H1 (cell line): Measurements from ENCODE around the gene USP43. TPM values are rescaled to one million over a fixed set of nuclear protein-coding genes. Genes with fewer than 3 reads are reported as not detected.
A peak's percentile ranks its signal among the peaks of the same experiment; 100 is the strongest.

Experiments used
- CBX8 ChIP-seq: fragments of 300-800, 300-1000 bp; sonication (generic); IDR thresholded peaks from 2 replicates; pipeline ENCODE4 v1.7.1; 2016; ENCODE audit warnings: low read depth, low read length, borderline replicate concordance
- CEBPB ChIP-seq: IDR thresholded peaks from 2 replicates; pipeline ENCODE4 v1.6.1; 2012; ENCODE audit warnings: low read depth, low read length
- CHD2 ChIP-seq: IDR thresholded peaks from 2 replicates; pipeline ENCODE4 v1.6.1; 2012; ENCODE audit warnings: low read length, improper control_type of control experiment
- CTBP2 ChIP-seq: IDR thresholded peaks from 2 replicates; pipeline ENCODE4 v1.7.0; 2011; ENCODE audit warnings: borderline replicate concordance, mild to moderate bottlenecking, moderate library complexity, mixed read lengths, low read length; ENCODE audit not compliant: insufficient read depth, insufficient read length
- GTF2F1 ChIP-seq: IDR thresholded peaks from 2 replicates; pipeline ENCODE4 v1.6.1; 2012; ENCODE audit warnings: low read depth, low read length, improper control_type of control experiment, borderline replicate concordance
- HDAC2 ChIP-seq, 2 experiments: fragments of 300-600 bp in 1 of 2; sonication (generic) in 1 of 2; IDR thresholded peaks; 2 replicates each; pipeline ENCODE4 v1.6.1; 2011 to 2012; ENCODE audit warnings: low read depth in 2 of 2, low read length in 2 of 2, mild to moderate bottlenecking in 2 of 2, moderate library complexity in 2 of 2, borderline replicate concordance in 1 of 2, inconsistent platforms in 1 of 2
- JUN ChIP-seq: IDR thresholded peaks from 2 replicates; pipeline ENCODE4 v1.6.1; 2011; ENCODE audit warnings: low read depth, mild to moderate bottlenecking, improper control_type of control experiment, low read length
- JUND ChIP-seq: IDR thresholded peaks from 2 replicates; pipeline ENCODE4 v1.6.1; 2011; ENCODE audit warnings: mild to moderate bottlenecking, improper control_type of control experiment, low read length
- KDM1A ChIP-seq: fragments of 200-600, 300-600 bp; sonication (generic); IDR thresholded peaks from 2 replicates; pipeline ENCODE4 v1.7.1; 2016; ENCODE audit warnings: mild to moderate bottlenecking, low read length, borderline replicate concordance
- KDM4A ChIP-seq: IDR thresholded peaks from one replicate; pipeline ENCODE4 v1.7.1; 2012; ENCODE audit warnings: low read depth, mild to moderate bottlenecking, moderate library complexity, low read length, inconsistent platforms; ENCODE audit not compliant: severe bottlenecking
- KDM5A ChIP-seq: fragments of 200-600 bp; IDR thresholded peaks from 2 replicates; pipeline ENCODE4 v1.7.1; 2012; ENCODE audit warnings: mild to moderate bottlenecking, low read length, inconsistent platforms, mixed read lengths
- MAFK ChIP-seq: IDR thresholded peaks from 2 replicates; pipeline ENCODE4 v1.6.1; 2012; ENCODE audit warnings: low read depth, mild to moderate bottlenecking, improper control_type of control experiment, low read length
- POU5F1 ChIP-seq: IDR thresholded peaks from 2 replicates; pipeline ENCODE4 v1.6.1; 2011; ENCODE audit warnings: low read depth, mild to moderate bottlenecking, low read length, moderate library complexity
- RBBP5 ChIP-seq: IDR thresholded peaks from 2 replicates; pipeline ENCODE4 v1.7.1; 2012; ENCODE audit warnings: low read depth, mild to moderate bottlenecking, inconsistent platforms, low read length, moderate library complexity, borderline replicate concordance
- RXRA ChIP-seq: IDR thresholded peaks from 2 replicates; pipeline ENCODE4 v1.6.1; 2011; ENCODE audit warnings: low read depth, mild to moderate bottlenecking, low read length, moderate library complexity; ENCODE audit not compliant: insufficient read depth
- SIRT6 ChIP-seq: IDR thresholded peaks from one replicate; pipeline ENCODE4 v1.7.1; 2012; ENCODE audit warnings: low read length, inconsistent platforms
- SIX5 ChIP-seq: IDR thresholded peaks from 2 replicates; pipeline ENCODE4 v1.6.1; 2011; ENCODE audit warnings: mild to moderate bottlenecking, low read depth, low read length
- SUZ12 ChIP-seq: fragments of 200-600 bp; sonication (generic); IDR thresholded peaks from 2 replicates; pipeline ENCODE4 v1.6.1; 2012; ENCODE audit warnings: mild to moderate bottlenecking, inconsistent platforms, low read length, moderate library complexity, mixed read lengths
- TAF1 ChIP-seq: IDR thresholded peaks from 2 replicates; pipeline ENCODE4 v1.6.1; 2011; ENCODE audit warnings: mild to moderate bottlenecking, low read depth, low read length
- polyA plus RNA-seq, 7 experiments: library from polyadenylated mRNA; depleted of rRNA in 3 of 7; stranded (reverse) in 5 of 7; unstranded in 2 of 7; fragments of >200 nt in 5 of 7; fragments of 200-250 nt in 2 of 7; gene quantifications; 1 replicate in 5 of 7; 2 replicates in 1 of 7; 4 replicates in 1 of 7; pipeline versions ENCODE4 v1.2.1 to v1.2.3, GENCODE V29; 2011 to 2013; ENCODE audit warnings: missing spikeins in 2 of 7, mixed read lengths in 2 of 7
- total RNA-seq: library from RNA; stranded (reverse); fragmentation: NEBNext Ultra II Directional; extraction: Animal tissue kit (Norgen Biotek cat#: 25700); gene quantifications from 2 replicates; pipeline ENCODE4 v1.2.1, GENCODE V29; 2021
- TF ChIP-seq, protein P1 (sequence below): IDR thresholded peaks from 2 replicates; pipeline ENCODE4 v1.6.1; 2012; ENCODE audit warnings: inconsistent platforms
- TF ChIP-seq, protein P2 (sequence below): IDR thresholded peaks from 2 replicates; pipeline ENCODE4 v1.6.1; 2011; ENCODE audit warnings: low read depth, mild to moderate bottlenecking, low read length; ENCODE audit not compliant: insufficient read depth
- TF ChIP-seq, protein P3 (sequence below): IDR thresholded peaks from 2 replicates; pipeline ENCODE4 v1.6.1; 2011; ENCODE audit warnings: low read length, improper control_type of control experiment

The USP43 gene
- total and polyA plus RNA-seq, 2 of the 8 experiments (the other 6 are each of a cell fraction or from before 2014, with no cell fraction given): 3.0 to 7.2 TPM

DNA sequence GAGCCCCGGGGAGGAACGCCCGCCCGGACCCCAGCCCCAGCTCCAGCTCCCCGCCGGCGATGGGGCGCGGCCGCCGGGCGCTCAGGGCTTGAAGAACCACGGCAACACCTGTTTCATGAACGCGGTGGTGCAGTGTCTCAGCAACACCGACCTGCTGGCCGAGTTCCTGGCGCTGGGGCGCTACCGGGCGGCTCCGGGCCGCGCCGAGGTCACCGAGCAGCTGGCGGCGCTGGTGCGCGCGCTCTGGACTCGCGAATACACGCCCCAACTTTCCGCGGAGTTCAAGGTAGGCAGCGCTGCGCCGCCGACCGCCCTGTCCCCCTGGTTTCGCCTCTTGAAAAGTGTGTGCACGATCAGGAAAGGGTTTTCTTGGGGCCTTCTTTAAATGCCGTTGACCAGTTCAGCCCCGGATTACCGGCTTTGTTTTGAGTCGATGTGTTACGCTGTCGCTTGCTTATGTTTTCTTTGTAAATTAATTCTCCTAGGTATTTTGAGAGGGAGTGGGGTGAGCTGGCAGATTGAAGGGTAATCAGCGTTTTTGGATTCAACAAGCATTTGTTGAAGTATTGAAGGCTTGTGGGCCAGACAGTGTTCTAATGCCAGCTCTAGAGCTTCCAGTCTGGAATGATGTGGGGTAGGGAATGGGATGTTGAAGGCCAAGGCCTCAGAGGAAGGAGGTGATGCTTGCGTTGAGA lies 681 bp downstream of the USP43 start (continued):
- TF ChIP-seq, protein P1, sequence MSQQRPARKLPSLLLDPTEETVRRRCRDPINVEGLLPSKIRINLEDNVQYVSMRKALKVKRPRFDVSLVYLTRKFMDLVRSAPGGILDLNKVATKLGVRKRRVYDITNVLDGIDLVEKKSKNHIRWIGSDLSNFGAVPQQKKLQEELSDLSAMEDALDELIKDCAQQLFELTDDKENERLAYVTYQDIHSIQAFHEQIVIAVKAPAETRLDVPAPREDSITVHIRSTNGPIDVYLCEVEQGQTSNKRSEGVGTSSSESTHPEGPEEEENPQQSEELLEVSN: 0 out of 2 replicates have a peak, but pooled peaks have one; percentile 18
- TF ChIP-seq CTBP2 (no peak), MAFK (no peak), KDM4A (peak; percentile 85), SUZ12 (no peak), RXRA (no peak), JUND (no peak), CEBPB (no peak), CBX8 (no peak), CHD2 (no peak), RBBP5 (no peak), KDM5A (no peak), TAF1 (peak; percentile 42; the same call in 1 of the 2 replicates), POU5F1 (no peak), GTF2F1 (no peak), KDM1A (no peak), SIRT6 (no peak), JUN (no peak), SIX5 (no peak), HDAC2 (IDR thresholded peaks at IDR 0.05; ENCODE audit: borderline replicate concordance in 1 of 2, low read depth in 2 of 2, low read length in 2 of 2) (no peak)
- TF ChIP-seq, protein P2, sequence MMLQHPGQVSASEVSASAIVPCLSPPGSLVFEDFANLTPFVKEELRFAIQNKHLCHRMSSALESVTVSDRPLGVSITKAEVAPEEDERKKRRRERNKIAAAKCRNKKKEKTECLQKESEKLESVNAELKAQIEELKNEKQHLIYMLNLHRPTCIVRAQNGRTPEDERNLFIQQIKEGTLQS: no peak
- TF ChIP-seq, protein P3, sequence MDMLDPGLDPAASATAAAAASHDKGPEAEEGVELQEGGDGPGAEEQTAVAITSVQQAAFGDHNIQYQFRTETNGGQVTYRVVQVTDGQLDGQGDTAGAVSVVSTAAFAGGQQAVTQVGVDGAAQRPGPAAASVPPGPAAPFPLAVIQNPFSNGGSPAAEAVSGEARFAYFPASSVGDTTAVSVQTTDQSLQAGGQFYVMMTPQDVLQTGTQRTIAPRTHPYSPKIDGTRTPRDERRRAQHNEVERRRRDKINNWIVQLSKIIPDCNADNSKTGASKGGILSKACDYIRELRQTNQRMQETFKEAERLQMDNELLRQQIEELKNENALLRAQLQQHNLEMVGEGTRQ: no peak
